Stimulated activated CD8-positive, alpha-beta memory T cell treated with anti-CD3 and anti-CD28 coated beads, Interleukin-2, amount 100 ng/mL, for 1 hour (primary cell): ENCODE measurements around the gene PAN3.

ENCODE experiments used
- DNase-seq, 2 donors: peaks; one replicate each; pipeline ENCODE4 v3.0.0-alpha.2; 2020; ENCODE audit warnings: low read depth in 2 of 2

The PAN3 gene

DNA sequence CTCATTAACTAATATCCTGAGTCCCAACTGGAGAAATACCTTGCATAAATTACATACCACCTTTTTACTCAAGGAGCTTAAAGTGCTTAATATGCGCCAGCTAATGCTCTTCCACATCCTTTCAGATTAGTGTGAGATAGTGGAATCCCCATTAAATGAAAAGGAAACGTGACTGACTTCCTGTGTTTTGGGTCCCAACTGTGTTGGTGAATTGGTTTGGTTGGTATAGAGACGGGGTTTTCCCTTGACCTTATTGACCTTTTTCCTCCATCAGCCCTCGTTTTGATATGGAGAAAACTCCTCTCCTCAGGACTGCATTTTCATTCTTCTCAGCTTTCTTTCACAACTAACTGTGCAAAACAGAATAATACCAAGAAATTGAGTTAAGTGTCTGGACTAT is 163.5 kb downstream of the PAN3 start:
- no peak for DNase-seq

DNA sequence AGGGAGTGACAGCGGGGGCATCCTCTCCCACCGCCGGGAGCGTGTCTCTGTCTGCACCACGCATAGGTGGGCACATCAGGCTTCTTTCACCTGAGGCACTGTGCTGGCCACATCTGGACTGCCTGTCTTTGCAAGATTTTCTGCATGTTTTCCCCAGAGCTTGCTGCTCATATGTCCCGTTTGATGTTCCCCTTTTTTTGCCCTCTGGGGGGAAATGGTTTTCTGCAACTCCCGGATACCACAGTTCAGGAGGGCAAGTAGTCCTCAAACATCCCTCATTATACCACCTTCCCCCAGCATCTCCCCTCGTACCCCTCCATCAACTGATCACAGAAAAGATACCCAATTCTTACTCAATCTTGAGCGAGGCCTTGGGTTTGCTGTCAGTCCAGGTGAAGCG is 168.0 kb downstream of the PAN3 start:
- DNase-seq, result no peak

DNA sequence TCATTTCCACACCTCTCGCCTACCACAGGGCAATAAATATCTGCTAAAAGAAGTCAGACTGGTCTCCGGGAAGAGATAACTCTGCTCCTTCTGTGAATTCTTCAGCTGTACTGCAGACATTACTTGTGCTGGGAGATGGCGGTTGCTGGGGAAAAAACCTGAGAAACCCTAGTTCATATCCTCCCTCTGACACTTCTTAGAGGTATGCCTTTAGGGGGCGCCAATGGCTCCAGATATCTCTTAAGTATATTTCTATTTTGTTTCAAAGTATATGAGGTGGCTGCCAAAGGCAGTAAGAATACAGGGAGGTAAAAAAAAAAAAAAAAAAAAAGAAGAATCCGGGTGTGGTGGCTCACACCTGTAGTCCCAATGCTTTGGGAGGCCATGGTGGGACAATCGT is 175.2 kb downstream of the PAN3 start:
- DNase-seq, result no peak

- no peak for DNase-seq
Observed at GRCh38 chr13:28314879-28315278, 176.5 kb downstream of the PAN3 start.

DNA sequence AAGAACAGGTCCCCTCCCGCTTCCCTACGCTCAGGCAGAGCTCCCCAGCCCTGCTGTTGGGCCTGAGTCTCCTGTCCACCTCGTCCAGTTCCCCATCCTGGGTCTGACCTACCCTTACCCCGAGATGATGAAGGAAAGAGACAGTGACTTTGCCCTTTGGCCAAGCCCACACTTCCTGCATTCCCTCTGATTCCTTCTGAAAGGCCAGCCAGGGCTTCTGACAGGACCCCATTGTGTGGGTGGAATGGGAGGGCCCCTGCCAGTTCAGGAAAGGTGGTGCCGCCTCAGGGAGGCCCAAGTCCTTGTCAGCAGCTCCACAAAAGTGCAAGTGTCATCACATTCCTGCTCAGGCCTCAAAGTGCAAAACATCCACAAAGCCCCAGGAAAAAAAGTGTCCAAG is 177.8 kb downstream of the PAN3 start:
- no peak for DNase-seq

DNA sequence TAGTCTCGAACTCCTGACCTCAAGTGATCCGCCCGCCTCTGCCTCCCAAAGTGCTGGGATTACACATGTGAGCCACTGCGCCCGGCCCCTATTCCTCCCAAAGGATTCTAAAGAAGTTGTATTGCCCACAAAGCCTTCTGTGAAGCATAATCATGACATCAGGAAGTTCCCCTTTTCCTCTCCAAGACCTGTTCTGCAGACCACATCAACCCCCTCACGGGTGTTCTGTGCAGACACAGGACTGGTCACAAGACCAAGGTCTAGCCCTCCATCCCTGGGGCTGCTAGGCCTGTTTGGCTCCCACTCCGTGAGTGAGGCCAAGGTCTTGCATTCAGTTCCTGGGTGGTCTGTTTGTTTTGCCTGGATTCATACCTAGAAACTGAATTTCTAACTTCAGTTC is 178.5 kb downstream of the PAN3 start:
- no peak for DNase-seq

DNA sequence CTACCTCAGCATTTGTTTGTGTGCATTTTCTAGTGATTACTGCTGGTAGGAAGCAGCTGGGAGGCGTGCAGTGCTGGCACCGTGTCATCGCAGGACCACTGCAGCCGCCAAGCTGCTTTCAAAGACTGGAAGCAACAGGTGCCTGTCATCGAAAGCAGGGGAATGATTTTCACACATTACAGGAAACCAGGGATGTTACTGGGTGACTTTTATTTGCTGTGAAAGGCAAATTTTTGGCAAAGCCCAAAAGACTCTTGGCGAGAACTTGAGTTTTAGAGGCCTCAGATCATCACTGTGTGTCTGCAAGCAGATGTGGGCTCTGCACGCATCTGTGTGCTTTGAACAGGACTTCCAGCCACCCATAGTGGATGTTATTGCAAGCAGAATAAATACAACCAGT is 180.2 kb downstream of the PAN3 start:
- no peak for DNase-seq

GRCh38 chr13:28319528-28319927 is 181.2 kb downstream of the PAN3 start:
- no peak for DNase-seq

DNA sequence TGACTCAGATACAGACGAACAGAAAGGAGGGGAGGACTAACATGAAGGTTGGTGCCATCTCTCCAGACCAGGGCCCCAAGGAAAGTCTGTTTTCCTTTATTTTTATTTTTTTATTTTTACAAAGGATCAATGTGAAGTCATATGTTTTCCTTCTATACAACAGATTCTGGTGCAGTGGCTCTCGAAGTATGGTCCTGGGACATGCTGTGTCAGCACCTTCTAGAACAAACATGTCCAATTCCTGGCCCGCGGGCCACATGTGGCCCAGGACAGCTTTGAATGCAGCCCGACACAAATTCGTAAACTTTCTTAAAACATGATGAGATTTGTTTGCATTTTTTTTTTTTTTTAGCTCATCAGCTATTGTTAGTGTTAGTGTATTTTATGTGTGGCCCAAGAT is 181.9 kb downstream of the PAN3 start:
- no peak for DNase-seq

GRCh38 chr13:28320884-28321574 is 182.7 kb downstream of the PAN3 start:
- DNase-seq, result no peak

- no peak for DNase-seq
Observed at GRCh38 chr13:28321756-28322155, 183.4 kb downstream of the PAN3 start.

GRCh38 chr13:28322256-28322905 is 184.0 kb downstream of the PAN3 start:
- DNase-seq, result no peak

DNA sequence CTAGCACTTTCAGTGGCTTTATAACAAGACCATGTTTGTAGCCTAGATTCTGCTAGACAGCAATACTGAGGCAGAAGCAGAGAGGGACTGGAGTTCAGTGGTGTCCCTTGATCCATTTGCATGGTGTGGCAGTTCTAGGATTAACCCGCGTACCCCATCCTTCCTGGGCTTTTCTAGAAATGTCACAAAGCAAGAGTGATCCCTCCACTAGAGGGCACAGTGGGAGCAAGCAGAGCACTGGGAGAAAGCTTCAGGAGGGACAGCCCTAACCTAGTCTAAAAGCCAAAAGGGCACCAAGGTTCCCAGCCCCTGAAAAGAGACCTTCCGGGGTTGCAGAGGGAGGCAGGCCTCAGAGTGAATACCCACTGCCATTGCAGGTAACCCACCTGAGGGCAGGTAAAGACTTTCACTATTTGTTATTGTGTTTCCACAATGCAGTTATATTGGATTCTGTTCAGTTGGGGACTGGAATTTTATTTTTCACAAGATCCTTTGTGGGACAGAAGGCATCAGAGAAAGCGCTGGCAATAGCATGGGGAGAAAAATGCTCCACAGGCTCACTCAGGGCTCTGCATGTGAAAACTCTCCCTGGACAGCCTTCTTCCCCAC is 185.9 kb downstream of the PAN3 start:
- peak; percentile 2 to 9 for DNase-seq

- no peak for DNase-seq
Observed at GRCh38 chr13:28325022-28325421, 186.7 kb downstream of the PAN3 start.

GRCh38 chr13:28326056-28326455 is 187.7 kb downstream of the PAN3 start:
- no peak for DNase-seq

- DNase-seq, result no peak
Observed at GRCh38 chr13:28327373-28328270, 189.3 kb downstream of the PAN3 start.

GRCh38 chr13:28328271-28328607 is 189.9 kb downstream of the PAN3 start:
- no peak for DNase-seq

- DNase-seq, result no peak
Observed at GRCh38 chr13:28329395-28330158, 191.2 kb downstream of the PAN3 start.

- DNase-seq, result no peak
Observed at GRCh38 chr13:28333204-28333881, 195.0 kb downstream of the PAN3 start.

- DNase-seq, result no peak
Observed at GRCh38 chr13:28336193-28336657, 197.9 kb downstream of the PAN3 start.
